Mucosa of rectum (tissue), 2 donors: Measurements from ENCODE around the gene ADAP2.

ENCODE experiments used
- H3K27ac ChIP-seq, 2 donors: one replicate each; pipeline ENCODE4 v1.7.0; 2013; ENCODE audit warnings: inconsistent platforms in 2 of 2, low read depth in 2 of 2, low read length in 2 of 2
- H3K27me3 ChIP-seq, 2 donors: one replicate each; pipeline ENCODE4 v1.7.0; 2013; ENCODE audit warnings: low read length in 2 of 2; ENCODE audit not compliant: control insufficient read depth in 2 of 2, insufficient read depth in 2 of 2
- H3K36me3 ChIP-seq, 2 donors: one replicate each; pipeline ENCODE4 v1.7.0; 2013; ENCODE audit warnings: low read length in 2 of 2; ENCODE audit not compliant: control insufficient read depth in 2 of 2, insufficient read depth in 2 of 2
- H3K4me1 ChIP-seq, 2 donors: one replicate each; pipeline ENCODE4 v1.7.0; 2013; ENCODE audit warnings: low read length in 2 of 2, mild to moderate bottlenecking in 1 of 2; ENCODE audit not compliant: control insufficient read depth in 2 of 2, insufficient read depth in 2 of 2
- H3K4me3 ChIP-seq, 2 donors: one replicate each; pipeline ENCODE4 v1.7.0; 2013; ENCODE audit warnings: low read length in 2 of 2
- H3K9ac ChIP-seq, 2 donors: one replicate each; pipeline ENCODE4 v1.7.0; 2013; ENCODE audit warnings: low read length in 2 of 2, low read depth in 1 of 2, mild to moderate bottlenecking in 1 of 2
- H3K9me3 ChIP-seq, 2 donors: one replicate each; pipeline ENCODE4 v1.7.0; 2013; ENCODE audit warnings: low read length in 2 of 2; ENCODE audit not compliant: control insufficient read depth in 2 of 2
- donor health status: healthy.
- donor health status: Normal muscosa, but diverticular disease.

ADAP2 gene

GRCh38 chr17:30995347-30995746 lies 73.6 kb downstream of the ADAP2 start:
- Histone ChIP-seq H3K9me3 (no peaks in the 10 kb centered on the region), H3K27me3 (no peaks in the 10 kb centered on the region), H3K27ac (no peak overlapping the region), H3K36me3 (peaks cover 25 to 29% of the 10 kb centered on the region in 2 donors), H3K4me3 (no peak overlapping the region), H3K9ac (no peak overlapping the region), H3K4me1 (peaks cover 11 to 18% of the 10 kb centered on the region in 2 donors)

GRCh38 chr17:30996486-30996885 lies 74.7 kb downstream of the ADAP2 start:
- H3K36me3 ChIP-seq = peaks cover 22 to 29% of the 10 kb centered on the region in 2 donors
- H3K27ac ChIP-seq = peak overlapping the region; percentile 85 to 86
- no peaks in the 10 kb centered on the region for H3K27me3 ChIP-seq
- H3K4me1 ChIP-seq = peaks cover 11 to 18% of the 10 kb centered on the region in 2 donors
- no peak overlapping the region for H3K9ac ChIP-seq
- H3K4me3 ChIP-seq = no peak overlapping the region
- H3K9me3 ChIP-seq = no peaks in the 10 kb centered on the region

- Histone ChIP-seq H3K27ac (peak overlapping the region; percentile 85 to 86), H3K36me3 (peaks cover 22 to 32% of the 10 kb centered on the region in 2 donors)
These were observed 75.5 kb downstream of the ADAP2 start for GRCh38 chr17:30997270-30997669.

GRCh38 chr17:30997842-30998241 lies 76.1 kb downstream of the ADAP2 start:
- Histone ChIP-seq H3K4me1 (peaks cover 11 to 18% of the 10 kb centered on the region in 2 donors), H3K36me3 (peaks cover 22 to 32% of the 10 kb centered on the region in 2 donors), H3K9me3 (no peaks in the 10 kb centered on the region), H3K9ac (no peak overlapping the region), H3K27ac (peak overlapping the region; percentile 85 to 86), H3K27me3 (no peaks in the 10 kb centered on the region), H3K4me3 (no peak overlapping the region)

More at GRCh38 chr17:30997270-30997669, 75.5 kb downstream of the ADAP2 start:
- H3K27me3 ChIP-seq = no peaks in the 10 kb centered on the region
- H3K9ac ChIP-seq = no peak overlapping the region
- H3K4me3 ChIP-seq = no peak overlapping the region
- no peaks in the 10 kb centered on the region for H3K9me3 ChIP-seq
- peaks cover 11 to 18% of the 10 kb centered on the region in 2 donors for H3K4me1 ChIP-seq

- peaks cover 22 to 29% of the 10 kb centered on the region in 2 donors for H3K36me3 ChIP-seq
- H3K27me3 ChIP-seq = no peaks in the 10 kb centered on the region
- H3K9me3 ChIP-seq = no peaks in the 10 kb centered on the region
- H3K27ac ChIP-seq = no peak overlapping the region
- H3K4me3 ChIP-seq = no peak overlapping the region
- no peak overlapping the region for H3K9ac ChIP-seq
- peaks cover 6 to 13% of the 10 kb centered on the region in 2 donors for H3K4me1 ChIP-seq
These were observed 80.3 kb downstream of the ADAP2 start for GRCh38 chr17:31002047-31002446.

- Histone ChIP-seq H3K9me3 (no peaks in the 10 kb centered on the region), H3K4me1 (peaks cover 5 to 10% of the 10 kb centered on the region in 2 donors), H3K36me3 (peaks cover 13 to 20% of the 10 kb centered on the region in 2 donors), H3K27ac (no peak overlapping the region), H3K27me3 (no peaks in the 10 kb centered on the region), H3K9ac (no peak overlapping the region), H3K4me3 (no peak overlapping the region)
These were observed 81.6 kb downstream of the ADAP2 start for GRCh38 chr17:31003225-31003866.

GRCh38 chr17:31004160-31004559 lies 82.4 kb downstream of the ADAP2 start:
- Histone ChIP-seq H3K4me1 (peaks cover 5 to 6% of the 10 kb centered on the region in 2 donors), H3K36me3 (peaks cover 6 to 12% of the 10 kb centered on the region in 2 donors), H3K27ac (no peak overlapping the region), H3K27me3 (no peaks in the 10 kb centered on the region), H3K9me3 (no peaks in the 10 kb centered on the region), H3K4me3 (no peak overlapping the region), H3K9ac (no peak overlapping the region)

GRCh38 chr17:31007695-31008373 lies 86.1 kb downstream of the ADAP2 start:
- peak overlapping the region; percentile 63 to 79 for H3K9ac ChIP-seq
- H3K36me3 ChIP-seq = no peaks in the 10 kb centered on the region
- peaks cover 3 to 5% of the 10 kb centered on the region in 2 donors for H3K4me1 ChIP-seq
- H3K4me3 ChIP-seq = peak overlapping the region; percentile 74
- peak overlapping the region; percentile 48 to 56 for H3K27ac ChIP-seq
- no peaks in the 10 kb centered on the region for H3K9me3 ChIP-seq
- no peaks in the 10 kb centered on the region for H3K27me3 ChIP-seq

GRCh38 chr17:31008374-31009041 lies 86.8 kb downstream of the ADAP2 start:
- no peaks in the 10 kb centered on the region for H3K27me3 ChIP-seq
- peak overlapping the region; percentile 48 to 56 for H3K27ac ChIP-seq
- H3K4me1 ChIP-seq = peaks cover 3 to 5% of the 10 kb centered on the region in 2 donors
- peak overlapping the region; percentile 74 for H3K4me3 ChIP-seq
- no peaks in the 10 kb centered on the region for H3K9me3 ChIP-seq
- H3K9ac ChIP-seq = peak overlapping the region; percentile 63 to 79
- H3K36me3 ChIP-seq = no peaks in the 10 kb centered on the region
